Measurements from ENCODE around the gene CMBL.

- no peak for TF ChIP-seq CTCF (IDR thresholded peaks at IDR 0.05)
- no peak for TF ChIP-seq REST (IDR thresholded peaks at IDR 0.05; ENCODE audit: insufficient read depth in 1 of 2, low read depth in 2 of 2, low read length in 1 of 2)
- no peak for TF ChIP-seq SIN3A (IDR thresholded peaks at IDR 0.05; ENCODE audit: borderline replicate concordance, insufficient read depth, low read depth, low read length)
- TF ChIP-seq POLR2AphosphoS5 (IDR thresholded peaks at IDR 0.05; ENCODE audit: low read depth, low read length), result no peak
These were observed 56.3 kb downstream of the CMBL start for GRCh38 chr5:10251405-10251804.
